Calu3 (cell line): ENCODE data around the gene CRIP1. TPM values are rescaled to one million over a fixed set of nuclear protein-coding genes. Genes with fewer than 3 reads are reported as not detected.

Experiments
- BruUV-seq: library from RNA; stranded (reverse); fragments of 400-500 nt; replicated peaks from 2 replicates; lab custom pipeline; 2021; lab: Mats Ljungman, UMichigan
- CTCF ChIA-PET: fragments of 300-600 bp; sonication (Branson Sonifier 250); formaldehyde crosslinking; loops from one replicate; lab custom pipeline; 2022; ENCODE audit warnings: antibody characterized with exemption; lab: Charles Lee
- DNase-seq: peaks from one replicate; pipeline ENCODE4 v3.0.0; 2022
- H3K27ac Mint-ChIP-seq: one replicate; pipeline ENCODE4 v1.8.0; 2022; ENCODE audit warnings: mixed read lengths; ENCODE audit not compliant: unreplicated experiment
- H3K27me3 Mint-ChIP-seq: one replicate; pipeline ENCODE4 v1.8.0; 2022; ENCODE audit warnings: mixed read lengths; ENCODE audit not compliant: unreplicated experiment
- H3K36me3 Mint-ChIP-seq: one replicate; pipeline ENCODE4 v1.8.0; 2022; ENCODE audit warnings: mild to moderate bottlenecking, moderate library complexity, mixed read lengths; ENCODE audit not compliant: insufficient read depth, unreplicated experiment
- H3K4me1 Mint-ChIP-seq: one replicate; pipeline ENCODE4 v1.8.0; 2022; ENCODE audit warnings: mild to moderate bottlenecking, low read depth, mixed read lengths; ENCODE audit not compliant: unreplicated experiment
- H3K4me3 Mint-ChIP-seq: one replicate; pipeline ENCODE4 v1.8.0; 2022; ENCODE audit warnings: mild to moderate bottlenecking, low read depth, moderate library complexity, mixed read lengths; ENCODE audit not compliant: unreplicated experiment
- H3K9me3 Mint-ChIP-seq: one replicate; pipeline ENCODE4 v1.8.0; 2022; ENCODE audit warnings: low read depth, mixed read lengths; ENCODE audit not compliant: unreplicated experiment
- intact Hi-C: fragments of 100-400 bp; cut with micrococcal nuclease; formaldehyde crosslinking; loops from one replicate; pipeline ENCODE4 v1.10.0; 2022; ENCODE audit not compliant: unreplicated experiment
- total RNA-seq: library from RNA; stranded (reverse); gene quantifications from 2 replicates; pipeline ENCODE4 v1.2.3, GENCODE V29; 2022
- TF ChIP-seq, protein P1 (sequence below): fragments of 200-600 bp; IDR thresholded peaks from one replicate; pipeline ENCODE4 v1.8.0; 2022; ENCODE audit warnings: antibody characterized with exemption; ENCODE audit not compliant: unreplicated experiment

CRIP1 gene
- total RNA-seq, 1 experiment from 2014 or later: 7.1 TPM

DNA sequence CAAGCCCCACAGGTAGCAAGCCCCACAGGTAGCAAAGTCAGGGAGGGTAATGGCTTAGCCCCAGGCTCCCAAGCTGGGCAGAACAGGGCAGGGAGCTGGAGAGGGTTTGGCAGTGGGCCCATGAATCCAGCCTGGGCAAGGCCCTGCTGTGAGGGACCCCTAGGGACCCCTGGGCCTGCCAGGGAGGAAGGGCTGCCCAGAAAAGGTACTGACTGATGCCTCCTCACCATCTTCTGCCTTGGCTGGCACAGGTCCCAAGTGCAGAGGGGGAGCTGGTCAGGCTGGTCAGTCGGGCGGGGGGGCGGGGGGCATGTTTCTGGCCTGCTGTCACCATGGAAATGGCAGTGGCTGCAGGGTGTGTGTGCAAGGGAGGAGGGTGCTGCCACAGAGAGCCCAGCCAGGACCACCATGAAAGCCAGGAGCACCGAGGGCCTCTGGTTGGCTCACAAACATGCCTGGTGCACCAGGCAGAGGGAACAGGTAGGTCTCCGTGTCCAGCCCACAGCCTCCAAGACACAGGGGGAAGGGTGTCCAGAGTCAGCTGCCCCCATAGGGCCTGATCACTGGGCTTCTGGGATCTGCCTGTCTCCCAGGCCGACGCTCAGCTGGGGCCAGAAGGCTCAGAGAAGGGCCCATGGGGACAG lies 13.5 kb upstream of the CRIP1 start:
- no TSS peak for BruUV-seq
- peak overlapping the region; percentile 61 for H3K27ac Mint-ChIP-seq
- no peaks in the 10 kb centered on the region for H3K27me3 Mint-ChIP-seq
- peaks cover 17% of the 10 kb centered on the region for H3K4me1 Mint-ChIP-seq
- peak; percentile 66 for DNase-seq
- CTCF ChIA-PET: interaction anchor here (0.5 to 1.1 kb wide), 5 partner anchors 16 to 127 kb away, joined by 3 to 13 read pairs (median 4); no protein-coding TSS in a partner anchor
- TF ChIP-seq, protein P1, sequence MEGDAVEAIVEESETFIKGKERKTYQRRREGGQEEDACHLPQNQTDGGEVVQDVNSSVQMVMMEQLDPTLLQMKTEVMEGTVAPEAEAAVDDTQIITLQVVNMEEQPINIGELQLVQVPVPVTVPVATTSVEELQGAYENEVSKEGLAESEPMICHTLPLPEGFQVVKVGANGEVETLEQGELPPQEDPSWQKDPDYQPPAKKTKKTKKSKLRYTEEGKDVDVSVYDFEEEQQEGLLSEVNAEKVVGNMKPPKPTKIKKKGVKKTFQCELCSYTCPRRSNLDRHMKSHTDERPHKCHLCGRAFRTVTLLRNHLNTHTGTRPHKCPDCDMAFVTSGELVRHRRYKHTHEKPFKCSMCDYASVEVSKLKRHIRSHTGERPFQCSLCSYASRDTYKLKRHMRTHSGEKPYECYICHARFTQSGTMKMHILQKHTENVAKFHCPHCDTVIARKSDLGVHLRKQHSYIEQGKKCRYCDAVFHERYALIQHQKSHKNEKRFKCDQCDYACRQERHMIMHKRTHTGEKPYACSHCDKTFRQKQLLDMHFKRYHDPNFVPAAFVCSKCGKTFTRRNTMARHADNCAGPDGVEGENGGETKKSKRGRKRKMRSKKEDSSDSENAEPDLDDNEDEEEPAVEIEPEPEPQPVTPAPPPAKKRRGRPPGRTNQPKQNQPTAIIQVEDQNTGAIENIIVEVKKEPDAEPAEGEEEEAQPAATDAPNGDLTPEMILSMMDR: no peak
- intact Hi-C loops: no loop called here
- no peaks in the 10 kb centered on the region for H3K9me3 Mint-ChIP-seq
- H3K4me3 Mint-ChIP-seq: peak overlapping the region; percentile 72
- H3K36me3 Mint-ChIP-seq: peaks cover 59% of the 10 kb centered on the region

DNA sequence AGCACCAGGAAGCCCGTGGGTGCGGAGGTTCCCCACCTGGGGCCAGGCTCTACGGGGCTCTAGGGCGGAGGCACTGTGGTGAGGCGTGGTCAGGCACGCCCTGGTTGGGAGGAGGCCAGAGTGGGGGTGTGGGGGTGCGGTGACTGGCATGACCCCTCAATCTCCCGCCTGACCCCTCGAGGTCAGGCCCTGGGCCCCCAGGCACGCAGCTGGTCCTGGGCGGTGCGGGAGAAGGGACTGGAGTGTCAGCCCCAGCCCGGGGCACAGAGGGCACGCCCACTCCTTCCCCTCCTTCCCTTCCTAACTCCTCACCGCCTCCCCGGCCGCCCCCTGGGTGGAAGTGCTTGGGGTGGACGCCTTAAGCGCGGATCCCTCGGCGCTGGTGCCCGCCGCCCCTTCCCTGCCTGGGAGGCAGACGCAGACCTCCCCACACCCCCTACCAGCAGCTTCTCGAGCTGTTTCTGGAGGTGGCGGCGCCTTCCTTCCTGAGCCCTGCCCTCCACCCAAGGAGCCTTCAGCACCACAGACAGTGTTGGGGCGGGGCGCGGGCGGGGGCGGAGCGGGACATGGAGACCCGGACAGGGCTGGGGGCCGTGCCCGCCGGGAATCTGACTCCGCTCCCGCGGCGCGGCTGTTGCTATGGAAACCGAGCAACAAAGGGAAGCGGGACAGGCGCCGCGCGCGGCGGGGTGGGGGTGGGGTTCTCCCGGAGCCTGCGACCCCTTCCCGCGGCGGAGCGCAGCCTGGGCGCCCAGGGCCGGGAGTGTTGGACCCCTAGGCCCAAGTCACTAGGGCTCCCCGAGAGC lies 12.8 kb upstream of the CRIP1 start:
- no TSS peak for BruUV-seq

DNA sequence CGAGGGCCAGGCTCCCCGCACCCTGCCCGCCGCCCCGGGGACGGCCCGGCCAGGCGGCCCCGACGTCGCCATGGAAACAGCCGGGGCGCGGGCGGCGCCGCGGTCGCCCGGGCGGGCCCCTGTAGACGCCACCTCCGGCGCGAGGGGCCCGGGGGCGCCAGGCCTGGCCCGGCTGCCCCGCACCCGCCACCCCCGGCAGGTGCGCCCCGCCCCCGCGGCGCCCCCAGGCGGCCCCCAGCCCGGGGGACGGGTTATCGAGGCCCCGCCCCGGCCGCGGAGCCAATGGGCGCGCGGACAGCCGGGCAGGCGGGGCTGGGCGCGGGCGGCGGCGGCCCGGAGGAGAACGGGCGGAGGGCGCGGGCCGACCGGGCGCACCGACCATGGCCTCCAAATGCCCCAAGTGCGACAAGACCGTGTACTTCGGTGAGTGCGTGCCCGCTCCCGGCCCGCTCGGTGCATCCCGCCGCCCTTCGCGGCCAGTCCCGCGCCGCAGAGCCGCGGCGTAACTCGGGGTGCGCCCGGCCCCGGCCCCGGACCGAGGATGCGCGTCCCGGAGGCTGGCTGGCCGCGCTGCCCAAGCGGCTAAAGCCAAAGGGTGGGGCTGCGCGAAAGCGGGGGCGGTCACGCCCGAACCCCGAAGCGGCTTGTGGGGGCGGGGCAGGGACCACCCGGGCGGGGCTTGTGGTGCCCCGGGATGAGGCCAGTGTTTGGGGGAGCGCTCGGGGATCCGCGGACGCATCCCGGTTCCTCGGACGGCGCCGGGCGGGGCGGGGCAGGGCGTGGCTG lies 12.0 kb upstream of the CRIP1 start, which contains the start of gene CRIP2:
Gene CRIP2 (plus strand): TSS at position 339 of the 786 bp plus-strand sequence. CDS start 42 bp downstream, at position 381.
- peaks cover 56% of the 10 kb centered on the region for H3K36me3 Mint-ChIP-seq
- peak within 1 kb of the TSS; percentile 72 for H3K4me3 Mint-ChIP-seq
- no peaks in the 10 kb centered on the region for H3K27me3 Mint-ChIP-seq
- TF ChIP-seq, protein P1: no peak
- no TSS peak for BruUV-seq
- intact Hi-C loops: no loop called here
- CTCF ChIA-PET: no interaction called here
- no peaks in the 10 kb centered on the region for H3K9me3 Mint-ChIP-seq
- peak within 1 kb of the TSS; percentile 61 for H3K27ac Mint-ChIP-seq
- peak; percentile 81 for DNase-seq
- peaks cover 17% of the 10 kb centered on the region for H3K4me1 Mint-ChIP-seq

More for the DNA sequence above, 12.8 kb upstream of the CRIP1 start:
- H3K36me3 Mint-ChIP-seq: peaks cover 59% of the 10 kb centered on the region
- CTCF ChIA-PET: interaction anchor here (0.6 to 1.1 kb wide), 3 partner anchors 16 to 128 kb away, joined by 3 to 13 read pairs (median 6); no protein-coding TSS in a partner anchor
- peaks cover 17% of the 10 kb centered on the region for H3K4me1 Mint-ChIP-seq
- TF ChIP-seq, protein P1: no peak
- intact Hi-C loops: no loop called here
- H3K9me3 Mint-ChIP-seq: no peaks in the 10 kb centered on the region
- no peaks in the 10 kb centered on the region for H3K27me3 Mint-ChIP-seq
- peak overlapping the region; percentile 61 for H3K27ac Mint-ChIP-seq
- H3K4me3 Mint-ChIP-seq: peak overlapping the region; percentile 72
- DNase-seq: peak; percentile 94
